DMS79 (cell line): ENCODE measurements around the gene AKAP13.

Experiments used
- DNase-seq: peaks from one replicate; lab custom pipeline; 2025; lab: John Stamatoyannopoulos, UW

The AKAP13 gene

GRCh38 chr15:85733416-85733815, 353.0 kb downstream of the AKAP13 start:
- DNase-seq, result no peak

- no peak for DNase-seq
Observed at GRCh38 chr15:85737061-85737460, 356.7 kb downstream of the AKAP13 start.

- no peak for DNase-seq
Observed at GRCh38 chr15:85741021-85741421, 360.6 kb downstream of the AKAP13 start.

GRCh38 chr15:85741662-85742061, 361.3 kb downstream of the AKAP13 start:
- no peak for DNase-seq

GRCh38 chr15:85742186-85742821, 361.9 kb downstream of the AKAP13 start:
- no peak for DNase-seq

- DNase-seq, result peak; percentile 66
Observed at GRCh38 chr15:85743392-85744055, 363.1 kb downstream of the AKAP13 start.

- DNase-seq, result no peak
Observed at GRCh38 chr15:85744579-85744978, 364.2 kb downstream of the AKAP13 start.

GRCh38 chr15:85745023-85745422, 364.6 kb downstream of the AKAP13 start:
- no peak for DNase-seq

- DNase-seq, result no peak
Observed at GRCh38 chr15:85745525-85746150, 365.2 kb downstream of the AKAP13 start.

GRCh38 chr15:85746641-85747040, 366.2 kb downstream of the AKAP13 start:
- no peak for DNase-seq

- DNase-seq, result no peak
Observed at GRCh38 chr15:85748176-85748575, 367.8 kb downstream of the AKAP13 start.

- no peak for DNase-seq
Observed at GRCh38 chr15:85748729-85749128, 368.3 kb downstream of the AKAP13 start.

GRCh38 chr15:85749261-85750151, 369.1 kb downstream of the AKAP13 start:
- DNase-seq, result no peak

- DNase-seq, result no peak
Observed at GRCh38 chr15:85750319-85751290, 370.2 kb downstream of the AKAP13 start.

GRCh38 chr15:85751291-85752123, 371.1 kb downstream of the AKAP13 start:
- DNase-seq, result no peak

GRCh38 chr15:85752124-85752475, 371.7 kb downstream of the AKAP13 start:
- no peak for DNase-seq

- DNase-seq, result peak; percentile 1
Observed at GRCh38 chr15:85752491-85752961, 372.1 kb downstream of the AKAP13 start.

- DNase-seq, result no peak
Observed at GRCh38 chr15:85753261-85753660, 372.9 kb downstream of the AKAP13 start.

GRCh38 chr15:85753791-85754452, 373.5 kb downstream of the AKAP13 start:
- no peak for DNase-seq

- no peak for DNase-seq
Observed at GRCh38 chr15:85754989-85755388, 374.6 kb downstream of the AKAP13 start.
